GM23248 (cell line): ENCODE measurements around the gene TMIE. TPM values are rescaled to one million over a fixed set of nuclear protein-coding genes. Genes with fewer than 3 reads are reported as not detected.
"Not testable (repeated sequence)": the region's sequence is repeated elsewhere in the genome, so short reads cannot be mapped to it uniquely, and the experiment has no call there.

ENCODE experiments used
- DNase-seq: peaks from one replicate; pipeline ENCODE4 v3.0.0-alpha.2; 2015
- H2AFZ ChIP-seq: fragments of 200-600 bp; sonication (generic); 2 replicates; pipeline ENCODE4 v1.6.1; 2016; ENCODE audit warnings: antibody characterized with exemption
- H3F3A ChIP-seq: fragments of 200-600 bp; sonication (generic); 2 replicates; pipeline ENCODE4 v1.6.1; 2016; ENCODE audit warnings: mild to moderate bottlenecking, antibody characterized with exemption, mixed run types; ENCODE audit not compliant: insufficient read depth
- H3K27ac ChIP-seq: fragments of 200-600 bp; sonication (generic); 2 replicates; pipeline ENCODE4 v1.5.1; 2016; ENCODE audit warnings: mild to moderate bottlenecking
- H3K27me3 ChIP-seq: fragments of 200-600 bp; sonication (generic); replicated peaks from 2 replicates; pipeline ENCODE4 v1.6.1; 2016; ENCODE audit warnings: mild to moderate bottlenecking; ENCODE audit not compliant: insufficient read depth
- H3K36me3 ChIP-seq: fragments of 200-600 bp; sonication (generic); 2 replicates; pipeline ENCODE4 v1.6.1; 2016; ENCODE audit warnings: low read depth, mild to moderate bottlenecking
- H3K4me1 ChIP-seq: fragments of 200-600 bp; sonication (generic); 2 replicates; pipeline ENCODE4 v1.6.1; 2016; ENCODE audit warnings: mild to moderate bottlenecking; ENCODE audit not compliant: insufficient read depth
- H3K4me2 ChIP-seq: fragments of 200-600 bp; sonication (generic); one replicate; pipeline ENCODE4 v1.6.1; 2016; ENCODE audit warnings: mild to moderate bottlenecking; ENCODE audit not compliant: unreplicated experiment
- H3K4me3 ChIP-seq: fragments of 200-600 bp; sonication (generic); 2 replicates; pipeline ENCODE4 v1.5.1; 2016; ENCODE audit warnings: mild to moderate bottlenecking
- H3K79me2 ChIP-seq: fragments of 200-600 bp; sonication (generic); 2 replicates; pipeline ENCODE4 v1.6.1; 2016; ENCODE audit warnings: mild to moderate bottlenecking; ENCODE audit not compliant: insufficient read depth
- H3K9ac ChIP-seq: fragments of 200-600 bp; sonication (generic); 2 replicates; pipeline ENCODE4 v1.6.1; 2016; ENCODE audit warnings: mild to moderate bottlenecking
- H3K9me2 ChIP-seq: fragments of 200-600 bp; sonication (generic); 2 replicates; pipeline ENCODE4 v1.6.1; 2016; ENCODE audit warnings: mixed run types, mild to moderate bottlenecking, moderate library complexity; ENCODE audit not compliant: insufficient read depth
- H3K9me3 ChIP-seq: fragments of 200-600 bp; sonication (generic); one replicate; pipeline ENCODE4 v1.6.1; 2017; ENCODE audit warnings: low read depth
- H4K20me1 ChIP-seq: fragments of 200-600 bp; sonication (generic); 2 replicates; pipeline ENCODE4 v1.6.0; 2016; ENCODE audit not compliant: insufficient read depth
- EZH2 ChIP-seq: fragments of 200-600 bp; sonication (generic); IDR thresholded peaks from 2 replicates; pipeline ENCODE4 v1.6.1; 2018; ENCODE audit warnings: antibody characterized with exemption, mild to moderate bottlenecking; ENCODE audit not compliant: insufficient read depth, poor library complexity, severe bottlenecking
- EZH2phosphoT487 ChIP-seq: fragments of 200-600 bp; sonication (generic); IDR thresholded peaks from 2 replicates; pipeline ENCODE4 v1.6.1; 2018; ENCODE audit warnings: antibody characterized with exemption, moderate library complexity, mild to moderate bottlenecking, low read depth; ENCODE audit not compliant: insufficient read depth
- WGBS, 2 experiments: methylation state at CpG; one replicate each; pipeline ENCODE4 v1.1.6; 2015 to 2017; ENCODE audit warnings: low lambda C conversion rate in 2 of 2, low coverage in 1 of 2; ENCODE audit errors: missing lambda C conversion rate in 2 of 2; 5-methylcytosine and 5-hydroxymethylcytosine counted together
- in situ Hi-C: fragments of 300-500 bp; cut with MboI; formaldehyde crosslinking; loops from 2 replicates; pipeline ENCODE4 v1.15.0; 2020
- polyA plus RNA-seq: library from polyadenylated mRNA; unstranded; fragments of >200 nt; fragmentation: Nextera tagmentation; extraction: Ambion mirVana; gene quantifications from 2 replicates; pipeline ENCODE4 v1.2.1, GENCODE V29; 2016
- total RNA-seq: library from RNA; depleted of rRNA; stranded (reverse); fragments of >200 nt; shearing (Covaris generic); gene quantifications from 2 replicates; pipeline ENCODE4 v1.2.3, GENCODE V29; 2014

TMIE gene
- total and polyA plus RNA-seq, 2 experiments from 2014 or later = 0.11 TPM; not detected in 1

DNA sequence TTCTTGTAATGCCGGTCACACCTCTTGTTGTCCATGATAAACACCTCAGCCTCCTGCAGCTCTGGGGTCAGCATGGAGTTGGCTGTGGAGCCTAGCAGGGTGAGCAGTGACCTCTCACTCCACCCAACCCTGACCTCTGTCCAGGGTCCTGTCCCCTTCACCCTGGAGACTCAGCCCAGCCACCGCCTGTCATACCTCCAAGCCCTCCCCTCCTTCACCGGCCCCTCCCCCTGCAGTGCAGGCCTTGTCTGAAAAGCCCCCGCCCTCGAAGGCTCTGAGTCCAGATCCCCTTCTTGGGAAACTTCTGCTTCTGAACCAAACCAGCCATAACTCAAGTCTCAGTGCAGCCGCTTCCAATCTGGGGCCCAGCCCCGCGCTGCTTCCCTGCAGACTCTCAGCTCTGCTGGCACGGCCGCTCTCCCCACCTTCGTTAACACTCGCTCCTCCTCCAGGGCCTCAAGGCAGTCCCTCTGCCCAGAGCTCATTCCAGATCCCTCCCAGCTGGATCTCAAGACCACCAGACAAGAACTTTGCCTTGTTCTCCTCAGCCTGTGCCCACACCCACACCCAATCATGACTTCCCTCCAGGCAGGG lies 41.9 kb downstream of the TMIE start:
- no peaks in the 10 kb centered on the region for H3K36me3 ChIP-seq
- no peak overlapping the region for H3K27ac ChIP-seq
- H3K4me2 ChIP-seq = no peak overlapping the region
- no peaks in the 10 kb centered on the region for H3K79me2 ChIP-seq
- no peak overlapping the region for H3K4me3 ChIP-seq
- no peaks in the 10 kb centered on the region for H3K4me1 ChIP-seq
- H2AFZ ChIP-seq = no peak overlapping the region
- peaks cover 12% of the 10 kb centered on the region; the same call in 1 of the 2 replicates for H3K27me3 ChIP-seq
- TF ChIP-seq EZH2phosphoT487 = no peak
- TF ChIP-seq EZH2 = no peak
- H3K9ac ChIP-seq = no peak overlapping the region
- DNase-seq = no peak
- H3F3A ChIP-seq = no peaks in the 10 kb centered on the region
- in situ Hi-C loops = no loop called here
- no peaks in the 10 kb centered on the region for H3K9me2 ChIP-seq
- WGBS, 2 experiments = 43 to 44% methylated on average over 8 to 12 of the region's 12 CpGs
- no peaks in the 10 kb centered on the region for H3K9me3 ChIP-seq
- no peaks in the 10 kb centered on the region for H4K20me1 ChIP-seq

DNA sequence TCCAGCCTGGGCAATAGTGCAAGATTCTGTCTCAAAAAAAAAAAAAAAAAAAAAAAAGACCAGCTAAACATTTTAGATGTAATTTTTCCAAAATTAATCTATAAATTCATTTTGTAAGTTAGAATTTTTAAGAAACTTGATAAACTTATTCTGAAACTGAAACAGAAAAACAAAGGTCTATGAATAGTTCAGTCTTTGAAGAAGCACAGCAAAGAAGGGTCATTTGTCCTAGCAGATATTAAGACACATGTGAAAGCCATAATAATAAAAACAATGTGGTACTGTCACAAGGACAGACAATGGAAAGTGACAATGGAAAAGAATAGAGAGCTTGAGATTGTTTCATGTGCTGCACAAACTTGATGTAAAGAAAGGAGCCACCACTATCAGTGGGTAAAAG lies 45.5 kb downstream of the TMIE start:
- in situ Hi-C loops = no loop called here
- H3K79me2 ChIP-seq = no peaks in the 10 kb centered on the region
- H3K4me3 ChIP-seq = no peak overlapping the region
- DNase-seq = no peak
- no peak overlapping the region for H3K9ac ChIP-seq
- no peaks in the 10 kb centered on the region for H3F3A ChIP-seq
- H2AFZ ChIP-seq = no peak overlapping the region
- no peaks in the 10 kb centered on the region for H3K36me3 ChIP-seq
- no peak overlapping the region for H3K27ac ChIP-seq
- H3K27me3 ChIP-seq = peaks cover 13% of the 10 kb centered on the region
- H3K4me2 ChIP-seq = no peak overlapping the region
- H3K9me2 ChIP-seq = no peaks in the 10 kb centered on the region
- no peaks in the 10 kb centered on the region for H3K9me3 ChIP-seq
- H4K20me1 ChIP-seq = no peaks in the 10 kb centered on the region
- TF ChIP-seq EZH2 (no peak), EZH2phosphoT487 (no peak)
- H3K4me1 ChIP-seq = no peaks in the 10 kb centered on the region

DNA sequence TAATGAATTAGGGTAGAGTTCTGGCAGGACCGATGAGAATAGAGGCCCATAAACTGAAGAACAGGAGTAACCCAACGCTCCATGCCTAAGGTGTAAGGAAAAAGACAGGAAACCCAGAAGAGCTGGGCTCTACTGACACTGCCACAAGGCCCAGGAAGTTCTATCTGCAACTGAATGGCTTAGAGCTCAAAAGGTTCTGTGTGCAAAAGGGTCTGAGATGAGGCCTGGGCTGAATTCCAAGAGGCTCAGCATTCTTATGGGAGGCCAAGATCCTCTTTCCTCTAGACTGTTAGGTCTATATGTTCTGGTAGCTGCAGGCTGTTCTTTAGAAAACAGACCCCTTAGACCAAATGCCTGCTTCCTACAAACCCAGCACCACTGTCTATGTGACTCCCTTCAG lies 47.0 kb downstream of the TMIE start:
- no peak for DNase-seq
- in situ Hi-C loops = no loop called here
- no peak overlapping the region for H3K4me3 ChIP-seq
- no peaks in the 10 kb centered on the region for H3K36me3 ChIP-seq
- no peaks in the 10 kb centered on the region for H3K9me3 ChIP-seq
- H2AFZ ChIP-seq = no peak overlapping the region
- no peaks in the 10 kb centered on the region for H3K4me1 ChIP-seq
- no peaks in the 10 kb centered on the region for H3F3A ChIP-seq
- no peaks in the 10 kb centered on the region for H4K20me1 ChIP-seq
- H3K79me2 ChIP-seq = no peaks in the 10 kb centered on the region
- H3K9me2 ChIP-seq = no peaks in the 10 kb centered on the region
- H3K4me2 ChIP-seq = no peak overlapping the region
- H3K27me3 ChIP-seq = peaks cover 17% of the 10 kb centered on the region
- H3K9ac ChIP-seq = no peak overlapping the region
- H3K27ac ChIP-seq = no peak overlapping the region
- TF ChIP-seq EZH2phosphoT487 = no peak
- TF ChIP-seq EZH2 = no peak
- 53% methylated on average over 2 of the region's 2 CpGs for WGBS, 2 experiments

DNA sequence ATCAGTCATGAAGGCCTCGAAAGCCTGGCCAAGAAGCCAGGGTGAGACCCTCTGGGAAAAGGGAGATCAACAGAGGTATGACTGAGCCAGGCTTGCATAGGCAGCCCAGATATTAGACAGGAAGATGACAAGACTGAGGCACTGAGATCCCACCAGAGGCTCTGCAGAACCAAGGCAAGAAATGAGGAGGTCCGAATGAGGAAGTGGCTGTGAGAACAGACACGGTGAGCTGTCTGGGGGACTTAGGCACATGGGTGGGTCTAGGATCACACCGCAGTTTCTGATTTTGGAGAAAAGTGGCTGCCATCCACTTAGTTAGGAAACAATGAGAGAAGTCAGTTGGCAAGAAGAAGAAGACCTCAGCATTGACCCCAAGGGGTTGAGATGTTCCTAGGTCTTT lies 47.9 kb downstream of the TMIE start:
- TF ChIP-seq EZH2phosphoT487 (no peak), EZH2 (no peak)
- H3K9me3 ChIP-seq = no peaks in the 10 kb centered on the region
- no peak overlapping the region for H3K9ac ChIP-seq
- H3K79me2 ChIP-seq = no peaks in the 10 kb centered on the region
- no peak overlapping the region for H3K4me2 ChIP-seq
- in situ Hi-C loops = no loop called here
- no peak for DNase-seq
- no peaks in the 10 kb centered on the region for H4K20me1 ChIP-seq
- no peaks in the 10 kb centered on the region for H3K36me3 ChIP-seq
- no peaks in the 10 kb centered on the region for H3F3A ChIP-seq
- no peaks in the 10 kb centered on the region for H3K4me1 ChIP-seq
- no peak overlapping the region for H3K4me3 ChIP-seq
- peaks cover 17% of the 10 kb centered on the region for H3K27me3 ChIP-seq
- H3K9me2 ChIP-seq = no peaks in the 10 kb centered on the region
- 45 to 46% methylated on average over 4 of the region's 4 CpGs for WGBS, 2 experiments
- H2AFZ ChIP-seq = no peak overlapping the region
- H3K27ac ChIP-seq = no peak overlapping the region

DNA sequence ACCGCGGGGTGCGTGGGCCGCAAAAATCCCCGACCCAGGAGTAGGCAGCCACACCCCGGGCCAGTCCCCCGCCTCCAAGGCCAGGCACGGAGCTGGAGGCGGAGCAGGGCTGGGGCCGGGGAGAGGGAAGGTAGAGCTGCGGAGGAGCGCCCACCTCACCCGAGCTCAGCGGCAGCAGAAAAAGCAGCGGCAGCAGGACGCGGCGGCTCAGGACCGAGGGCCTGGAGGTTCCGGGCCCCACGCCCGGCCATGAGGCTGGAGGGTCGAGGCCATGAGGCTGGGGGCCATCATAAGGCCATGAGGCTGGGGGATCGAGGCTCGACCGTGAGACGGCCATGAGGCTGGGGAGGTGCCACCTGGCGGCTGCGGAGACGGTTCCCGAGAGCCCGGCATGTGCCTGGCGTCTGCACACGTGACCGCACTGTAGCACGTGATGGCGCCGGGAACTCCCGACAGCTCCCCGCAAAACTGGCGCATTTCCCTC lies 49.4 kb downstream of the TMIE start:
- Histone ChIP-seq H3K4me2 (no peak overlapping the region), H3K9me3 (no peaks in the 10 kb centered on the region), H3K36me3 (no peaks in the 10 kb centered on the region), H3K9ac (no peak overlapping the region), H2AFZ (no peak overlapping the region), H3K27me3 (peaks cover 17% of the 10 kb centered on the region), H3K9me2 (no peaks in the 10 kb centered on the region), H4K20me1 (no peaks in the 10 kb centered on the region), H3F3A (no peaks in the 10 kb centered on the region), H3K4me3 (no peak overlapping the region), H3K79me2 (no peaks in the 10 kb centered on the region), H3K4me1 (no peaks in the 10 kb centered on the region), H3K27ac (no peak overlapping the region)
- WGBS, 2 experiments = 86 to 88% methylated on average over 24 to 41 of the region's 41 CpGs
- no peak for DNase-seq
- TF ChIP-seq EZH2 = no peak
- in situ Hi-C loops = no loop called here

DNA sequence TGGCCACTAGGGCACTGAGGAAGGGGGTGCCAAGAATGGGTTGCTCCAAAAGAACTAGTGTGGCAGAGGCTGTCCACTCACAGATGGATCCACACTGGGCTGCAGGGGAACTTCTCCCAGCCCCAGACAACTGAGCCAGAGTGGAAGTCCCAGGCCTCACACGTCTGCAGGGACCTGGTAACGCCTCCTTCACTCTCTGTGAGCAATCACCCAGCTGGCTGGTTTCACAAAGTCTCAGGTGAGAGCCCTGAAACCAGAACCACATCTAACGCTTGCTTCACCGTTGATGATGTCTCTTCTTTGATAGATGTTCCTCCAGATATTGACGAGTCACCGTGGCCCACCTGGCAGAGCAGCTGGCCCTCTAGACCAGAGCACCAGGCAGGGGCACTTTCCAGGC lies 51.9 kb downstream of the TMIE start:
- H3K36me3 ChIP-seq, H3F3A ChIP-seq, H3K4me2 ChIP-seq, in situ Hi-C loops, H2AFZ ChIP-seq, H3K9me3 ChIP-seq, H3K4me1 ChIP-seq, H3K4me3 ChIP-seq, H3K9me2 ChIP-seq, H4K20me1 ChIP-seq, H3K27ac ChIP-seq, H3K9ac ChIP-seq, H3K79me2 ChIP-seq, DNase-seq: not testable (repeated sequence)
- WGBS, 2 experiments = 57 to 64% methylated on average over 6 of the region's 6 CpGs
- peaks cover 11% of the 10 kb centered on the region for H3K27me3 ChIP-seq
